Adrenal gland (tissue), 5 donors: ENCODE measurements around the gene TAMM41.

Experiments used
- POLR2A ChIP-seq, 2 donors: fragments of 450-650 bp; IDR thresholded peaks; one replicate each; pipeline ENCODE4 v1.6.1; 2017; ENCODE audit warnings: antibody characterized with exemption in 2 of 2, mild to moderate bottlenecking in 2 of 2, moderate library complexity in 1 of 2
- TF ChIP-seq, protein P1 (sequence below), 6 experiments: fragments of 450-650 bp in 4 of 6; fragments of 200-600 bp in 2 of 6; sonication (generic) in 1 of 6; IDR thresholded peaks; 1 replicate in 5 of 6; 2 replicates in 1 of 6; pipeline versions ENCODE4 v1.5.1 to v1.8.0; 2016 to 2021; ENCODE audit warnings: antibody characterized with exemption in 6 of 6, mild to moderate bottlenecking in 2 of 6, moderate library complexity in 1 of 6
- donor health status: DM: no; HTN: no; CAD: no.

DNA sequence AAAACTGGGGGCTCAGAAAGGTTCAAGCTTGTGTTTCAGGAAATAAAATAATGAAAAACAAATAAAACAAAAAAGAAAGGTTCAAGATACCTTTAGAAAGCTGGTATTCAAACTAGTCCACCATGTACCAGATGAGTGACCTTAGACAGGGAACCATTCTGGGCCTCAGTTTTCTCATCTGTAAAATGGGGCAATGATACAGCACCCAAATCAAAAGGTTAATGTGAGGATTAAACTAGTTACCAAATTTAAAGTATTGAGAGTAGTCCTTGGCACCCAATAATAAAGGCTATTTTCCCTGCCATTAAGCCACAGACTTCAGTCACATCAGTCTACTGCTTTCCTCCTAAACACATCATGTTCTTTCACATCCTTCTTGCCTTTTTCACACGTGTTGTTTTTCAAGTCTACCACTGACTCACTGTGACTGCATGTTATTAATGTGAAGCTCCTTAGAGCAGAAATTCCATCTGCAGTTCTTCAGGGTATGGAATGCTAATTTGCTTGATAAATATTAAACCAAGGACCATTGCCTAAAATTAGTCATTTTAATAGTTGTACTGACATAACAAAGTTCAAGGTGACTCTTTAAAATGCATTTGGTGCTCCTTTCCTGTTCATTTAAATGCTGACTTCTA is 19.9 kb downstream of the TAMM41 start:
- TF ChIP-seq, protein P1, sequence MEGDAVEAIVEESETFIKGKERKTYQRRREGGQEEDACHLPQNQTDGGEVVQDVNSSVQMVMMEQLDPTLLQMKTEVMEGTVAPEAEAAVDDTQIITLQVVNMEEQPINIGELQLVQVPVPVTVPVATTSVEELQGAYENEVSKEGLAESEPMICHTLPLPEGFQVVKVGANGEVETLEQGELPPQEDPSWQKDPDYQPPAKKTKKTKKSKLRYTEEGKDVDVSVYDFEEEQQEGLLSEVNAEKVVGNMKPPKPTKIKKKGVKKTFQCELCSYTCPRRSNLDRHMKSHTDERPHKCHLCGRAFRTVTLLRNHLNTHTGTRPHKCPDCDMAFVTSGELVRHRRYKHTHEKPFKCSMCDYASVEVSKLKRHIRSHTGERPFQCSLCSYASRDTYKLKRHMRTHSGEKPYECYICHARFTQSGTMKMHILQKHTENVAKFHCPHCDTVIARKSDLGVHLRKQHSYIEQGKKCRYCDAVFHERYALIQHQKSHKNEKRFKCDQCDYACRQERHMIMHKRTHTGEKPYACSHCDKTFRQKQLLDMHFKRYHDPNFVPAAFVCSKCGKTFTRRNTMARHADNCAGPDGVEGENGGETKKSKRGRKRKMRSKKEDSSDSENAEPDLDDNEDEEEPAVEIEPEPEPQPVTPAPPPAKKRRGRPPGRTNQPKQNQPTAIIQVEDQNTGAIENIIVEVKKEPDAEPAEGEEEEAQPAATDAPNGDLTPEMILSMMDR (IDR thresholded peaks at IDR 0.05): no peak
- no peak for TF ChIP-seq POLR2A (IDR thresholded peaks at IDR 0.05)
